Panc1 (cell line): Measurements from ENCODE around the gene ABCC12. TPM values are rescaled to one million over a fixed set of nuclear protein-coding genes. Genes with fewer than 3 reads are reported as not detected.

Experiments used
- ATAC-seq: fragments of 200-7000 bp; cut with Tn5 transposase; 2 replicates; pipeline ENCODE4 v1.9.1; 2020; ENCODE audit warnings: mild to moderate bottlenecking, moderate library complexity
- BruUV-seq: library from RNA; stranded (reverse); fragments of 400-500 nt; replicated peaks from 2 replicates; lab custom pipeline; 2021; lab: Mats Ljungman, UMichigan
- CTCF ChIA-PET: fragments of 300-600 bp; sonication (Branson Sonifier 250); formaldehyde crosslinking; loops from one replicate; lab custom pipeline; 2022; ENCODE audit warnings: antibody characterized with exemption; lab: Charles Lee
- POLR2A ChIA-PET: fragments of 300-600 bp; sonication (Branson Sonifier 250); formaldehyde crosslinking; loops from one replicate; lab custom pipeline; 2022; ENCODE audit warnings: antibody characterized with exemption; lab: Charles Lee
- DNase-seq: peaks from one replicate; pipeline ENCODE4 v3.0.0-alpha.2; 2010; ENCODE audit warnings: low read depth, low spot score
- H3K27ac ChIP-seq: 2 replicates; pipeline ENCODE4 v1.5.1; 2011; ENCODE audit warnings: mild to moderate bottlenecking, low read length, inconsistent platforms
- H3K27me3 ChIP-seq: fragments of 200-500 bp; sonication (Bioruptor generic); 2 replicates; pipeline ENCODE4 v1.6.0; 2014; ENCODE audit warnings: low read length, inconsistent platforms; ENCODE audit not compliant: control insufficient read depth, insufficient read depth
- H3K36me3 ChIP-seq: fragments of 200-500 bp; sonication (Bioruptor generic); 2 replicates; pipeline ENCODE4 v1.5.1; 2014; ENCODE audit warnings: inconsistent platforms, mild to moderate bottlenecking, low read length, moderate library complexity; ENCODE audit not compliant: control insufficient read depth, insufficient read depth
- H3K4me1 ChIP-seq: 2 replicates; pipeline ENCODE4 v1.5.1; 2011; ENCODE audit warnings: inconsistent platforms, mild to moderate bottlenecking, low read length, moderate library complexity; ENCODE audit not compliant: control insufficient read depth, insufficient read depth
- H3K4me3 ChIP-seq, 2 experiments: 2 replicates each; pipeline ENCODE4 v1.5.1; 2011 to 2012; ENCODE audit warnings: low read depth in 2 of 2, low read length in 2 of 2, mild to moderate bottlenecking in 2 of 2, inconsistent platforms in 1 of 2, moderate library complexity in 1 of 2
- H3K9me3 ChIP-seq: fragments of 200-500 bp; sonication (Bioruptor generic); 2 replicates; pipeline ENCODE4 v1.5.1; 2014; ENCODE audit warnings: low read depth, mild to moderate bottlenecking, inconsistent platforms, low read length, moderate library complexity; ENCODE audit not compliant: control insufficient read depth, insufficient read depth
- POLR2AphosphoS5 ChIP-seq: IDR thresholded peaks from 2 replicates; pipeline ENCODE4 v1.6.1; 2012; ENCODE audit warnings: mild to moderate bottlenecking, low read depth, low read length, moderate library complexity
- SIN3A ChIP-seq: IDR thresholded peaks from 2 replicates; pipeline ENCODE4 v1.6.1; 2012; ENCODE audit warnings: low read depth, mild to moderate bottlenecking, low read length, moderate library complexity, borderline replicate concordance; ENCODE audit not compliant: insufficient read depth
- TCF7L2 ChIP-seq: IDR thresholded peaks from 2 replicates; pipeline ENCODE4 v1.6.1; 2011; ENCODE audit warnings: mild to moderate bottlenecking, low read depth, low read length, inconsistent platforms
- in situ Hi-C: cut with HindIII; loops from 2 replicates; pipeline ENCODE4 v1.10.0; 2016; ENCODE audit warnings: low sequenced_read_pairs, low pct_unique_long_range_greater_than_20kb
- intact Hi-C: fragments of 100-400 bp; cut with micrococcal nuclease; formaldehyde crosslinking; loops from one replicate; pipeline ENCODE4 v1.10.0; 2022; ENCODE audit not compliant: unreplicated experiment
- total RNA-seq: library from RNA; stranded (reverse); gene quantifications from one replicate; pipeline ENCODE4 v1.2.1, GENCODE V29; 2021; ENCODE audit not compliant: unreplicated experiment
- TF ChIP-seq, protein P1 (sequence below), 2 experiments: IDR thresholded peaks; 2 replicates each; pipeline ENCODE4 v1.6.1; 2011 to 2012; ENCODE audit warnings: low read depth in 2 of 2, control low read depth in 1 of 2, low read length in 1 of 2, mild to moderate bottlenecking in 1 of 2, moderate library complexity in 1 of 2; ENCODE audit not compliant: insufficient read depth in 1 of 2
- TF ChIP-seq, protein P2 (sequence below): fragments of 450-650 bp; IDR thresholded peaks from 2 replicates; pipeline ENCODE4 v1.5.1; 2017; ENCODE audit warnings: mild to moderate bottlenecking

The ABCC12 gene
- total RNA-seq, 1 experiment from 2014 or later = not detected

DNA sequence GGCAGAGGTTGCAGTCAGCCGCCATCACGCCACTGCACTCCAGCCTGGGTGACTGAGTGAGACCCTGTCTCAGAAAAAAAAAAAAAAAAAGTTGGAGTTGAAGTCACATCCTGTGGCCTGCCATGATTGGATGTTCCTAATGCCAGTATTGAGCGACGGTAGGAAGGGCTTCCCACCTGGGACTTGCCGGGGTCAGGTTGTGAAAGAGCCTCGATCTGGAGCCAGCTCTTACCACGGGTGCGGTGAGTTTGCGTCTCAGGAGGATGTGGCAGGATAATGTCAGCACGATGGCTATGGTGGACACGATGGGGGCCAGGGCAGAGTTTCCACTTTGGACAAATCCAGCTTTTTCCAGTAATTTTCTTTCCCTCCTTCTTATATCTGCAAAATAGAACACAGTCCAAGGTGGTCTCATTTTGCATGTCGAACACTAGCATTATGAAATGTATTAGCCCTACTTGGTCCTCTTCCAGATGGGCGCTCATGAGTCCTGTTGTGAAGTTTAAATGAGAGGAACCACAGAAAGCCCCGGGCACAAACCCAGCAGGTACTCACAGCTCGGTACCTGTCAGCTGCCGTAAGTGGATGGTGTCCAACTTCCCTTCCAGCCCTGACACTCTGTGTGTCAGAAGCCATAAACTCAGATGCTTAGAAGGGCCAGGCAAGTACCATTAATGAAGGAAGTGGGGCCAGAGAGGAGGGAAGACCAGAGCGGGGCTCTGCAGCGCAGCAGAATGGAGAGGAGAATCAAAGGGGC, 22.2 kb downstream of the ABCC12 start:
- CTCF ChIA-PET = interaction anchor here (0.7 kb wide), 1 partner anchor 144 kb away, joined by 4 read pairs; no protein-coding TSS in a partner anchor
- Histone ChIP-seq H3K4me3 (no peak overlapping the region), H3K4me1 (no peaks in the 10 kb centered on the region), H3K27me3 (no peaks in the 10 kb centered on the region), H3K27ac (no peak overlapping the region), H3K9me3 (no peaks in the 10 kb centered on the region), H3K36me3 (no peaks in the 10 kb centered on the region)
- TF ChIP-seq, protein P1, sequence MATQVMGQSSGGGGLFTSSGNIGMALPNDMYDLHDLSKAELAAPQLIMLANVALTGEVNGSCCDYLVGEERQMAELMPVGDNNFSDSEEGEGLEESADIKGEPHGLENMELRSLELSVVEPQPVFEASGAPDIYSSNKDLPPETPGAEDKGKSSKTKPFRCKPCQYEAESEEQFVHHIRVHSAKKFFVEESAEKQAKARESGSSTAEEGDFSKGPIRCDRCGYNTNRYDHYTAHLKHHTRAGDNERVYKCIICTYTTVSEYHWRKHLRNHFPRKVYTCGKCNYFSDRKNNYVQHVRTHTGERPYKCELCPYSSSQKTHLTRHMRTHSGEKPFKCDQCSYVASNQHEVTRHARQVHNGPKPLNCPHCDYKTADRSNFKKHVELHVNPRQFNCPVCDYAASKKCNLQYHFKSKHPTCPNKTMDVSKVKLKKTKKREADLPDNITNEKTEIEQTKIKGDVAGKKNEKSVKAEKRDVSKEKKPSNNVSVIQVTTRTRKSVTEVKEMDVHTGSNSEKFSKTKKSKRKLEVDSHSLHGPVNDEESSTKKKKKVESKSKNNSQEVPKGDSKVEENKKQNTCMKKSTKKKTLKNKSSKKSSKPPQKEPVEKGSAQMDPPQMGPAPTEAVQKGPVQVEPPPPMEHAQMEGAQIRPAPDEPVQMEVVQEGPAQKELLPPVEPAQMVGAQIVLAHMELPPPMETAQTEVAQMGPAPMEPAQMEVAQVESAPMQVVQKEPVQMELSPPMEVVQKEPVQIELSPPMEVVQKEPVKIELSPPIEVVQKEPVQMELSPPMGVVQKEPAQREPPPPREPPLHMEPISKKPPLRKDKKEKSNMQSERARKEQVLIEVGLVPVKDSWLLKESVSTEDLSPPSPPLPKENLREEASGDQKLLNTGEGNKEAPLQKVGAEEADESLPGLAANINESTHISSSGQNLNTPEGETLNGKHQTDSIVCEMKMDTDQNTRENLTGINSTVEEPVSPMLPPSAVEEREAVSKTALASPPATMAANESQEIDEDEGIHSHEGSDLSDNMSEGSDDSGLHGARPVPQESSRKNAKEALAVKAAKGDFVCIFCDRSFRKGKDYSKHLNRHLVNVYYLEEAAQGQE (IDR thresholded peaks at IDR 0.05; ENCODE audit: insufficient read depth in 1 of 2, low read depth in 2 of 2, low read length in 1 of 2) = no peak
- TF ChIP-seq SIN3A = no peak
- TF ChIP-seq, protein P2, sequence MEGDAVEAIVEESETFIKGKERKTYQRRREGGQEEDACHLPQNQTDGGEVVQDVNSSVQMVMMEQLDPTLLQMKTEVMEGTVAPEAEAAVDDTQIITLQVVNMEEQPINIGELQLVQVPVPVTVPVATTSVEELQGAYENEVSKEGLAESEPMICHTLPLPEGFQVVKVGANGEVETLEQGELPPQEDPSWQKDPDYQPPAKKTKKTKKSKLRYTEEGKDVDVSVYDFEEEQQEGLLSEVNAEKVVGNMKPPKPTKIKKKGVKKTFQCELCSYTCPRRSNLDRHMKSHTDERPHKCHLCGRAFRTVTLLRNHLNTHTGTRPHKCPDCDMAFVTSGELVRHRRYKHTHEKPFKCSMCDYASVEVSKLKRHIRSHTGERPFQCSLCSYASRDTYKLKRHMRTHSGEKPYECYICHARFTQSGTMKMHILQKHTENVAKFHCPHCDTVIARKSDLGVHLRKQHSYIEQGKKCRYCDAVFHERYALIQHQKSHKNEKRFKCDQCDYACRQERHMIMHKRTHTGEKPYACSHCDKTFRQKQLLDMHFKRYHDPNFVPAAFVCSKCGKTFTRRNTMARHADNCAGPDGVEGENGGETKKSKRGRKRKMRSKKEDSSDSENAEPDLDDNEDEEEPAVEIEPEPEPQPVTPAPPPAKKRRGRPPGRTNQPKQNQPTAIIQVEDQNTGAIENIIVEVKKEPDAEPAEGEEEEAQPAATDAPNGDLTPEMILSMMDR = no peak
- POLR2A ChIA-PET = no interaction called here
- no peak for ATAC-seq
- intact Hi-C loops = no loop called here
- DNase-seq = no peak
- BruUV-seq = no TSS peak
- in situ Hi-C loops = no loop called here

DNA sequence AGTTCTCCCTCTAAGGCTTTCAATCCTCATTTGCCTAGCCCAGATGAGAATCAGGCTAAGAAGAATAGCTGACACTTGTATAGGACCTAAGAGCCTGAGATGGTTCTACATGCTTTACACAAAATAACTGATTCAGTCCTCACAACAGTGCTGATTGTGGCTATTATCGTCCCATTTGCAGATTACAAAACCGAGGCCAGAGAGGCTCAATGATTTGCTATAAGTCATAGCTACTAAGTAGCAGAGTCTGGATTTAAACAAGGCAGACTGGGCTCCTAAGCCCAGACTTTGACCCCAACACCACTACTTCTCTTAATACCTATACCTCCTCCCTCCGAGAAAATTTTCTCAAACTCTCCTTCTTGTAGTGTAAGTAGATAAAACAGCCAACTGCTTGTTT, 23.1 kb downstream of the ABCC12 start:
- ATAC-seq = no peak
- no TSS peak for BruUV-seq
- Histone ChIP-seq H3K4me1 (no peaks in the 10 kb centered on the region; the same call in 1 of the 2 replicates), H3K27ac (peak overlapping the region; percentile 39; the same call in 1 of the 2 replicates), H3K9me3 (no peaks in the 10 kb centered on the region), H3K36me3 (no peaks in the 10 kb centered on the region), H3K4me3 (no peak overlapping the region), H3K27me3 (no peaks in the 10 kb centered on the region)
- no peak for DNase-seq
- in situ Hi-C loops = no loop called here
- POLR2A ChIA-PET = no interaction called here
- no peak for TF ChIP-seq POLR2AphosphoS5
- TF ChIP-seq, protein P1 (IDR thresholded peaks at IDR 0.05; ENCODE audit: insufficient read depth in 1 of 2, low read depth in 2 of 2, low read length in 1 of 2) = no peak
- no peak for TF ChIP-seq TCF7L2
- intact Hi-C loops = no loop called here
- CTCF ChIA-PET = no interaction called here
